Endothelial cell of hepatic sinusoid (primary cell): ENCODE measurements around the gene VPS33A.
"Not testable (repeated sequence)": the region's sequence is repeated elsewhere in the genome, so short reads cannot be mapped to it uniquely, and the experiment has no call there.

Experiments
- in situ Hi-C: cut with HindIII; loops from 2 replicates; pipeline ENCODE4 v1.10.0; 2017; ENCODE audit warnings: low sequenced_read_pairs

Gene VPS33A

GRCh38 chr12:122206111-122206881 is 60.0 kb downstream of the VPS33A start:
- in situ Hi-C loops, result no loop called here

DNA sequence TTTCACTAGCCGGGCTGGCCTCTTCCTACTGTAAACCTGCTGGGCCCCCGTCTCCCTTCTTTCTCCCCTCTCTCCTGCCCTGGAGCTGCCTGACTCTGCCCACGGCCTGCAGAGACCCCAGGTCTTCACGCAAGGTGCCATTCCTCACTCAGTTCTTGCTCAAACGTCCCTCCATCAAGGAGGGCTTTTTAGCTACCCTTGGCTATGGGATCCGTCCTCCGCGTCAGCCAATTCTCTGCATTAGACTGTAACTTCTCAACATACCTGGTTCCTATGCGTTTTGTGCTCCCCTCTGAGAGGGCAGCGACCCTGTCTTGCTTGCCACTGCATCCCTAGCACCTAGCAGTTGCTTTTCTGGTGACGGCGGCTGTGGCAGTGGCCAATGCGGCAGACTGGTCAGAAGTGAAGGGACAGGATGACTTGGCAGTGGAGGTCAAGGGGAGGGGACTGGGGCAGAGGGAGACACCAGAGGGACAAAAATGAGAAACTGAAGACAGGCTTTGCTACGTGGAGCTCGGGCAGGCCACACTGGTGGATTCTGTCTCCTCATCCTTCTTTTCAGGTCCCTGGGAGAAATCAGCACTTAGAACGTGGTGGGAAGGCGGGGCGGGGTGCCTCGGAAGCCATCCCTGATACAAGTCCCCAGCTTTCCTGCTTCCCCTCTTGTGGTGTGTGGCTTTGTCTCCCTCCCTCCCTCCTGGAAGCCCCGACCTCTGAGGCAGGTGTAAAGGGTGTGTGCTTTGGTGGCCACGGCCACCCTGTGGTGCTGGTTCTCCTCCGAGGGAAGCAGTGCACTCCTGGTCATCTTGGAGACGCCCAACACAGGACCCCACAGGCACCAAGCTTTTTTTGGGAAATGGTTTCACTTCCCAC is 61.0 kb downstream of the VPS33A start:
- in situ Hi-C loops, result no loop called here

- in situ Hi-C loops, result no loop called here
Observed at GRCh38 chr12:122204167-122205052, 61.9 kb downstream of the VPS33A start.

DNA sequence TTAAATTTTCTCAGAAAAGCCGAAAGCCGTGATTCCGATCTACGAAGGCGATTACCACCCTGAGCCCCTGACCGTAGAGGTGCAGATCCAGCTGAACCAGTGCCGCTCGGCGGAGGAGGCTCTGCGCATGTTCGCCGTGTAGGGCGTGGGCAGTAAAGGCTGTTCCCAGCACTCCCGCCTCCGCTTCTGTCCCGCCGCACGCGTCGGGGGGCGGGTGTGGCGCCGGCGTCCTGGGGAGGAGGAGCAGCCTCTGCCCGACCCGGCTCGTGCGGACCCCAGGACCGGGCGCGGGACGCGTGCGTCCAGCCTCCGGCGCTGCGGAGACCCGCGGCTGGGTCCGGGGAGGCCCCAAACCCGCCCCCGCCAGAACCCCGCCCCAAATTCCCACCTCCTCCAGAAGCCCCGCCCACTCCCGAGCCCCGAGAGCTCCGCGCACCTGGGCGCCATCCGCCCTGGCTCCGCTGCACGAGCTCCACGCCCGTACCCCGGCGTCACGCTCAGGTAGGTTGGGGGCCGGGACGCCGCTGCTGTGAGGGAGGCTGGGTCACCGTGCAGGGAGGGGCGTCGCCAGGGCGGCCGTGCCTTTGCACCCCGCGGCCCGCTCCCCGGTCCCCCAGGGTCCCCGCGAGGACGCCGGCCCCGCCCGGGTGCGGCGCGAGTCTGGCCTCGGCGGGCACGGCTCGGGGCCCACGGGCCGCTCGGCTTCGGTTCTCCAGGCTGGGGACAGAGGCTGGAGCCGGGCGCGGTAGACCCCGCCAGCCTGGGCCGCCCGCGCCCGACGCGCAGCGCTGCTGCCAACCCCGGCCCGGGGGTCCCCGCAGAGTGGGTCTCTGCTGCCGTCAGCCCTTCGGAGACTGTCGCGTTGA is 62.8 kb downstream of the VPS33A start, which contains the start of gene B3GNT4:
Gene B3GNT4 (plus strand): TSS at position 409 of the 866 bp plus-strand sequence. CDS start 910 bp downstream, outside the sequence.
- in situ Hi-C loops, result no loop called here

DNA sequence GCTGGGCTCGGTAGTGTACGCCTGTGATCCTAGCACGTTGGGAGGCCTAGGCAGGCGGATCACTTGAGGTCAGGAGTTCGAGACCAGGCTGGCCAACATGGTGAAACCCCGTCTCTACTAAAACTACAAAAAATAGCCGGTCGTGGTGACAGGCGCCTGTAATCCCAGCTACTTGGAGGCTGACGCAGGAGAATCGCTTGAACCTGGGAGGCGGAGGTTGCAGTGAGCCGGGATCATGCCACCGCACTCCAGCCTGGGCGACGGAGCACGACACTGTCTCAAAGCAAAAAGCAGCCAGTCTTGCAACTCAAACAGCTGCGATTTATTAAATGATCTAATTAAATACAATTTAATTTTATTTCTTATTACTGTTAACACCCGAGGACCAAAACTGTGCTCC is 63.5 kb downstream of the VPS33A start:
- in situ Hi-C loops, result not testable (repeated sequence)

DNA sequence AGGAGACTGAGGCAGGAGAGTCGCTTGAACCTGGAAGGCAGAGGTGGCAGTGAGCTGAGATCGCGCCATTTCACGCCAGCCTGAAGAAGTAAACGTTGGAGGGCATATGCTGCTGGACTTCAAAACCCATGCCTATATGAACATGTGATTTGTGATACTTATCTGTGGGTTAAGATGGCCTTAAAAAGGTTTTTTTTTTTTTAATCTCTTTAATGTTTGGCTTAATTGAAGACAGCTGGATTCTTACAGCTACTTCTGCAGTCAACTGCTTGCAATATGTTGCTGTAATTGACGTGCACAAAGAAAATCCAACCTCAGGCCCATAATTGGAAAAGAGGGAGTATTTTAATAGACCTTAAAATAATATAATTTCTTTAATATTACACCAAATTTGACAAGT is 64.3 kb downstream of the VPS33A start:
- in situ Hi-C loops, result no loop called here

- in situ Hi-C loops, result no loop called here
Observed at GRCh38 chr12:122201381-122201780, 64.9 kb downstream of the VPS33A start.

DNA sequence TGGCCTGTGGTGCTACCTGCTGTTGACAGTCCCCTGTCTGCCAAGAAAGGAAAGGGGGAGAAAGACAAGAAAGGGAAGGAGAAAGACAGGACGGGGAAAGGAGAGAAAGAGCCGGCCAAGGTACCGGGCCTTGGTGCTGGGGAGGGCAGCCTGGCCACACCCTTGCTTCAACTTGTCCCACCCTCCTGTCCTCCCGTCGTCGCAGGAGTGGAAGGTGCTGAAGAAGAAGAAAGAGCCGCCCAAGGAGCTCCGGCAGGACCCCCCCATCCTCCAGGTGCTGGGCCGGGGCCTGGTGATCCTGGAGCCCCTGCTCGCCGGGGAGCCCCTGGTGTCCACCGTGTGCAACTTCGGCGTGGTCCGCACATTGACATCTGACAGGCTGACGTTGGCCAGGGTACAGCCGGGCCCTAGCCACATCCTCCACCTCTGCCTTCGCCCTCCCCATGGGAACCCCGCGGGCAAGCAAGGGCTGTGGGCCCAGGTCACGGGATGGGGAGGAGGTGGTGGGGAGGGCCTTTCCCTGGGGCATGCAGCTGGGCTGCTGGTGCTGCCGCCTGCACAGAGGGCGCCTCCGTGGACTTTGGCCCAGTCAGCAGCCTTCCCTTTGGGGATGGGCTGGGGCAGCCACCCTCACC is 65.6 kb downstream of the VPS33A start:
- in situ Hi-C loops, result no loop called here

GRCh38 chr12:122199484-122200355 is 66.6 kb downstream of the VPS33A start:
- in situ Hi-C loops, result no loop called here

GRCh38 chr12:122197612-122197966 is 68.7 kb downstream of the VPS33A start:
- in situ Hi-C loops, result no loop called here

GRCh38 chr12:122195405-122195804 is 70.9 kb downstream of the VPS33A start:
- in situ Hi-C loops, result no loop called here

DNA sequence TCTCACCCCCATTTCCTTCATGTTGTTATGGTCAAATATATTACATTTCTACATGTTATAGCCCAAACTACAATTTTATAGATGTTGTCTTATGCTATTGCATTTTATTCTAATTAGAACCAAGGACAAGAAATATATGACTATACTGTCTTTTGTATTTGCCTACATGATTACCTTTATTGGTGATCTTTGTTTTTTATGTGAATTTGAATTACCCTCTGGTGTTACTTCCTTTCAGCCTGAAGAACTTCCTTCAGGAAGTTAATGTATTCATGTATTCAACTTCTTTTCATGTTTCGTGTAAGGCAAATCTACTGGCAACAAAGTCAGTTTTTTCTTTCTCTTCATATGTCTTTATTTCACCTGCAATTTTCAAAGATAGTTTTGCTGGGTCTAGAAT is 71.5 kb downstream of the VPS33A start:
- in situ Hi-C loops, result no loop called here

DNA sequence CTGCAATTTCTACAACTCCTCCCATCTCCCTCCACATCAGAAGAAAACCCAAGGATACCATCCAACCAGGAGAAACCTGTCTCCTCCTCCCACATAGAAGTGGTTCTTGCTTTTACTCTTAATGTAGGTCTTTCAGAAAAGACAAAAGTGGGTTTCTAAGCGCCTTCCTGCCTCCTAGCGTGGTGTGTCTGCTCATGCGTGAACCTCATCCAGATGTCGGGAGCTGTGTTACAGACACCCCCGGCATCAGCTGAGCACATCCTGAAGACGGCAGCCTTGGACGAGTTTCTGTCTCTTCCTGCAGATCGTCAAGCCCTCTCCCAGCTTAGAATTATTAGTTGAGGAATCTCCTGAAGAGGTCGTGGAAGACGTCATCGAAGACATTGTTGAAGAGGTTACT is 73.9 kb downstream of the VPS33A start:
- in situ Hi-C loops, result no loop called here

DNA sequence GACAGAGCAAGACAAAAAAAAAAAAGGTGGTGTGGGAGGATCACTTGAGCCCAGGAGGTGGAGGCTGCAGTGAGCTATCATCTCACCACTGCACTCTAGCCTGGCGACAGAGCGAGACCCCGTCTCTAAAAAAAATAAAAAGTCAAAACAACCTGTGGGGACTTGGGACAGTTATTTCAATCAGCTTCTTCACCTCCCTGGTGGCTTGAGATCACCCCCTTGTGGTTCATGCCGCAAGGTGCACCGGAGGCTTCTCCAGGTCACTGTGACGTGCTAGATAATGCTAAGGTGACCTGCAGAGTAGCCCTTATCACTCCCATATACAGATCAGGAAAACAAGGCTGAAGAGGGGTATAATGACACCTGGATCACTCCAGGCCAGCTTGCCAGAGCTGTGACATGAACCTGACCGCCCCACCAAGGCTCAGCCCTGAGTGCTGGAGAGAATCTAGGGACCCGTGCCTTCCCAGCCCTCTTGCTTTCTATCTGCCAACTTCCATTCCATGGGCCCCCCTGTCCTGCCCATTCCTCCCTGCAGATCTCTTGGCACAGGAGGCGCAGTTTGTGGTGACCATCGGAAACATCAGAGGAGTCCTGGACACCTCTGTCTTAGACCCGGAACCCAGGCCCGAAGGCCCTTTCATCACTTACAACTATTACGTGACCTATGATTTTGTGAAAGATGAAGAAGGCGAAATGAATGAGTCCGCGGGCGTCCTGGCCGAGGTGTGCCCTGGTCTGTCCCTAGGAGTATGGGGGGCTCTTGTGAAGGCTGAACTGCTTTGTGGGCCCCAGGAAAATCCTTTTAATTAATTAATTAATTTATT is 75.2 kb downstream of the VPS33A start:
- in situ Hi-C loops, result no loop called here

DNA sequence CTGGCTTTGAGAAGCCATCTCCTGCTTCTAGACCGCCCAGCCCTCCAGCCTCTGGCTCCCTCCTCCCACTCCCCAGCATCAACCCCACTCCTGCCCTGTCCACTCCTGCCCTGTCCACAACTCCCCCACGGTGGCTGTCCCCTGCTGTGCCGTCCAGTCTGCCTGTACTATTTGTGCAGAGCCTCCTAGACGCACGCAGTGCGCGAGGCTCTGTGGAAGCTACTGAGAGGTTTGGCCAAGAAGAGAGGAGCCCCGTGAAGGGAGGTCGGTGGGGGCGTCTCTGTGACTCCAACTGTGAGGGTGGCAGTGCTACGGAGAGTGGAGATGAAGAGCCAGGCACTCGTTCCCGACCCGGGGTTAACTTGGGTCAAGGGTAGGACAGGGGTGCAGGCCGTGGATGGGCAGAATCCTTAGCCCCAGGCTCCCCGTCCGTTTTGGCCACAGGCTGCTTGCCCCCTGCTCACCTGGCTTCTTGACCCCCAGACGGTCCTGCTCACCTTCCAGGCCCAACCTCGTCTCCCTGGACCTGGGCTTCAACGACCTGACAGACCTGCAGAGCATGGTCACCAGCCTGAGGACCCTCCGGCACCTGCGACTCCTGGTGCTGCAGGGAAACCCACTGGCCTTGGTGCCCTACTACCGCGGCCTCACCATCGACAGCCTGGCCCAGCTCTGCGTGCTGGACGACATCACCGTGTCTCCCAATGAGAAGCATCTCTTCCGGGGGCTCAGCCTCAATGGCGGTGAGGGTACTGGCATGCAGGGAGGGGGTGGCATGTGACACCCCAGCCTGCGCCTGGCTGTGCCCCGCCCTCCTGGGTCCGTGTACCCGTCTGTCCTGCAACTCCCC is 76.4 kb downstream of the VPS33A start:
- in situ Hi-C loops, result no loop called here

- in situ Hi-C loops, result no loop called here
Observed at GRCh38 chr12:122187466-122187865, 78.8 kb downstream of the VPS33A start.

- in situ Hi-C loops, result no loop called here
Observed at GRCh38 chr12:122185494-122186082, 80.7 kb downstream of the VPS33A start.
